ENCODE measurements around the gene MAB21L2.

- TF ChIP-seq CEBPB (IDR thresholded peaks at IDR 0.05; ENCODE audit: low read depth) (no peak), EZH2phosphoT487 (IDR thresholded peaks at IDR 0.05; ENCODE audit: borderline replicate concordance) (no peak), YY1 (IDR thresholded peaks at IDR 0.05; ENCODE audit: extremely low read depth, insufficient replicate concordance, low read depth, low read length) (no peak), SP1 (IDR thresholded peaks at IDR 0.05; ENCODE audit: low read depth) (no peak), EGR1 (IDR thresholded peaks at IDR 0.05; ENCODE audit: low read depth) (no peak), POLR2A (IDR thresholded peaks at IDR 0.05; ENCODE audit: borderline replicate concordance, extremely low read depth, insufficient read depth, insufficient read length) (no peak)
- TF ChIP-seq, protein P1, sequence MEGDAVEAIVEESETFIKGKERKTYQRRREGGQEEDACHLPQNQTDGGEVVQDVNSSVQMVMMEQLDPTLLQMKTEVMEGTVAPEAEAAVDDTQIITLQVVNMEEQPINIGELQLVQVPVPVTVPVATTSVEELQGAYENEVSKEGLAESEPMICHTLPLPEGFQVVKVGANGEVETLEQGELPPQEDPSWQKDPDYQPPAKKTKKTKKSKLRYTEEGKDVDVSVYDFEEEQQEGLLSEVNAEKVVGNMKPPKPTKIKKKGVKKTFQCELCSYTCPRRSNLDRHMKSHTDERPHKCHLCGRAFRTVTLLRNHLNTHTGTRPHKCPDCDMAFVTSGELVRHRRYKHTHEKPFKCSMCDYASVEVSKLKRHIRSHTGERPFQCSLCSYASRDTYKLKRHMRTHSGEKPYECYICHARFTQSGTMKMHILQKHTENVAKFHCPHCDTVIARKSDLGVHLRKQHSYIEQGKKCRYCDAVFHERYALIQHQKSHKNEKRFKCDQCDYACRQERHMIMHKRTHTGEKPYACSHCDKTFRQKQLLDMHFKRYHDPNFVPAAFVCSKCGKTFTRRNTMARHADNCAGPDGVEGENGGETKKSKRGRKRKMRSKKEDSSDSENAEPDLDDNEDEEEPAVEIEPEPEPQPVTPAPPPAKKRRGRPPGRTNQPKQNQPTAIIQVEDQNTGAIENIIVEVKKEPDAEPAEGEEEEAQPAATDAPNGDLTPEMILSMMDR (IDR thresholded peaks at IDR 0.05 in 2 of 3, conservative IDR thresholded peaks at IDR 0.05 in 1 of 3; ENCODE audit: borderline replicate concordance in 1 of 3, insufficient read depth in 1 of 3, low read depth in 2 of 3, low read length in 2 of 3): no peak
- TF ChIP-seq, protein P2, sequence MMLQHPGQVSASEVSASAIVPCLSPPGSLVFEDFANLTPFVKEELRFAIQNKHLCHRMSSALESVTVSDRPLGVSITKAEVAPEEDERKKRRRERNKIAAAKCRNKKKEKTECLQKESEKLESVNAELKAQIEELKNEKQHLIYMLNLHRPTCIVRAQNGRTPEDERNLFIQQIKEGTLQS (IDR thresholded peaks at IDR 0.05): no peak
These were observed 11.9 kb upstream of the MAB21L2 start for GRCh38 chr4:150569998-150570535.
